Endothelial cell of umbilical vein (primary cell): Measurements from ENCODE around the gene GIPC3.

Source experiments
- EZH2 ChIP-seq: IDR thresholded peaks from 2 replicates; pipeline ENCODE4 v1.6.1; 2012; ENCODE audit warnings: borderline replicate concordance, low read depth, mild to moderate bottlenecking, moderate library complexity, low read length, inconsistent platforms; ENCODE audit not compliant: severe bottlenecking
- GATA2 ChIP-seq: IDR thresholded peaks from 2 replicates; pipeline ENCODE4 v1.7.0; 2011; ENCODE audit warnings: low read depth, mild to moderate bottlenecking, moderate library complexity, mixed read lengths, low read length; ENCODE audit not compliant: insufficient read length, insufficient read depth
- JUN ChIP-seq: IDR thresholded peaks from 2 replicates; pipeline ENCODE4 v1.6.1; 2011; ENCODE audit warnings: borderline replicate concordance, low read depth; ENCODE audit not compliant: insufficient read length, insufficient read depth
- MYC ChIP-seq: IDR thresholded peaks from one replicate; pipeline ENCODE4 v1.6.1; 2011; ENCODE audit warnings: mild to moderate bottlenecking, low read depth, low read length
- POLR2A ChIP-seq: IDR thresholded peaks from 2 replicates; pipeline ENCODE4 v1.6.1; 2012; ENCODE audit warnings: low read depth, mild to moderate bottlenecking, control low read depth, low read length
- POLR2AphosphoS5 ChIP-seq: IDR thresholded peaks from 2 replicates; pipeline ENCODE4 v1.6.1; 2012; ENCODE audit warnings: low read depth, mild to moderate bottlenecking, control low read depth, low read length, moderate library complexity; ENCODE audit not compliant: insufficient read depth
- TF ChIP-seq, protein P1 (sequence below), 2 donors: IDR thresholded peaks; 1 replicate in 1 of 2; 2 replicates in 1 of 2; pipeline ENCODE4 v1.5.1; 2011; ENCODE audit warnings: low read length in 2 of 2, mild to moderate bottlenecking in 2 of 2, moderate library complexity in 2 of 2, control low read depth in 1 of 2, inconsistent platforms in 1 of 2, low read depth in 1 of 2; ENCODE audit not compliant: insufficient read depth in 1 of 2; ENCODE audit errors: extremely low read depth in 1 of 2

- TF ChIP-seq, protein P1, sequence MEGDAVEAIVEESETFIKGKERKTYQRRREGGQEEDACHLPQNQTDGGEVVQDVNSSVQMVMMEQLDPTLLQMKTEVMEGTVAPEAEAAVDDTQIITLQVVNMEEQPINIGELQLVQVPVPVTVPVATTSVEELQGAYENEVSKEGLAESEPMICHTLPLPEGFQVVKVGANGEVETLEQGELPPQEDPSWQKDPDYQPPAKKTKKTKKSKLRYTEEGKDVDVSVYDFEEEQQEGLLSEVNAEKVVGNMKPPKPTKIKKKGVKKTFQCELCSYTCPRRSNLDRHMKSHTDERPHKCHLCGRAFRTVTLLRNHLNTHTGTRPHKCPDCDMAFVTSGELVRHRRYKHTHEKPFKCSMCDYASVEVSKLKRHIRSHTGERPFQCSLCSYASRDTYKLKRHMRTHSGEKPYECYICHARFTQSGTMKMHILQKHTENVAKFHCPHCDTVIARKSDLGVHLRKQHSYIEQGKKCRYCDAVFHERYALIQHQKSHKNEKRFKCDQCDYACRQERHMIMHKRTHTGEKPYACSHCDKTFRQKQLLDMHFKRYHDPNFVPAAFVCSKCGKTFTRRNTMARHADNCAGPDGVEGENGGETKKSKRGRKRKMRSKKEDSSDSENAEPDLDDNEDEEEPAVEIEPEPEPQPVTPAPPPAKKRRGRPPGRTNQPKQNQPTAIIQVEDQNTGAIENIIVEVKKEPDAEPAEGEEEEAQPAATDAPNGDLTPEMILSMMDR (IDR thresholded peaks at IDR 0.05; ENCODE audit: extremely low read depth in 1 of 2, insufficient read depth in 1 of 2, low read depth in 1 of 2, low read length in 2 of 2), result no peak
- no peak for TF ChIP-seq POLR2AphosphoS5
- TF ChIP-seq MYC, result no peak
- TF ChIP-seq POLR2A, result no peak
- no peak for TF ChIP-seq EZH2
- TF ChIP-seq GATA2, result no peak
- TF ChIP-seq JUN, result no peak
Measured at GRCh38 chr19:3535563-3535965, 49.7 kb upstream of the GIPC3 start.
